Kasumi-1 (cell line): ENCODE data around the gene PPFIA2.
"Not testable (repeated sequence)": the region's sequence is repeated elsewhere in the genome, so short reads cannot be mapped to it uniquely, and the experiment has no call there.

ENCODE experiments used
- DNase-seq, 2 experiments: peaks; one replicate each; lab custom pipeline; 2025; lab: John Stamatoyannopoulos, UW

The PPFIA2 gene

GRCh38 chr12:81668475-81668874 lies 90.7 kb downstream of the PPFIA2 start:
- peak; percentile 89 to 93 for DNase-seq

- DNase-seq: not testable (repeated sequence)
Observed at GRCh38 chr12:81659310-81659709, 99.8 kb downstream of the PPFIA2 start.

GRCh38 chr12:81644503-81644902 lies 114.6 kb downstream of the PPFIA2 start:
- peak; percentile 63 to 77 for DNase-seq

GRCh38 chr12:81639196-81639595 lies 120.0 kb downstream of the PPFIA2 start:
- DNase-seq: no peak

GRCh38 chr12:81633127-81633526 lies 126.0 kb downstream of the PPFIA2 start:
- no peak for DNase-seq

GRCh38 chr12:81627336-81628189 lies 131.6 kb downstream of the PPFIA2 start:
- peak; percentile 60 to 71 for DNase-seq

- no peak for DNase-seq
Observed at GRCh38 chr12:81626406-81626805, 132.7 kb downstream of the PPFIA2 start.

- no peak for DNase-seq
Observed at GRCh38 chr12:81617915-81618314, 141.2 kb downstream of the PPFIA2 start.

- DNase-seq: no peak
Observed at GRCh38 chr12:81615026-81615588, 144.0 kb downstream of the PPFIA2 start.

GRCh38 chr12:81610955-81611889 lies 147.9 kb downstream of the PPFIA2 start:
- DNase-seq: peak; percentile 8 to 54

- no peak for DNase-seq
Observed at GRCh38 chr12:81597928-81598604, 161.1 kb downstream of the PPFIA2 start.

GRCh38 chr12:81596558-81596957 lies 162.6 kb downstream of the PPFIA2 start:
- DNase-seq: no peak

- no peak for DNase-seq
Observed at GRCh38 chr12:81591256-81591655, 167.9 kb downstream of the PPFIA2 start.

GRCh38 chr12:81590703-81591102 lies 168.4 kb downstream of the PPFIA2 start:
- not testable (repeated sequence) for DNase-seq

- DNase-seq: no peak
Observed at GRCh38 chr12:81588235-81589008, 170.7 kb downstream of the PPFIA2 start.

- no peak for DNase-seq
Observed at GRCh38 chr12:81585787-81586186, 173.4 kb downstream of the PPFIA2 start.

GRCh38 chr12:81573228-81573627 lies 185.9 kb downstream of the PPFIA2 start:
- DNase-seq: no peak

- DNase-seq: no peak
Observed at GRCh38 chr12:81572411-81572810, 186.7 kb downstream of the PPFIA2 start.

GRCh38 chr12:81570234-81570633 lies 188.9 kb downstream of the PPFIA2 start:
- no peak for DNase-seq

GRCh38 chr12:81564237-81564636 lies 194.9 kb downstream of the PPFIA2 start:
- no peak for DNase-seq

- DNase-seq: no peak
Observed at GRCh38 chr12:81558031-81558430, 201.1 kb downstream of the PPFIA2 start.
